ENCODE measurements around the gene TRIM8.

- TF ChIP-seq POLR2A (IDR thresholded peaks at IDR 0.05; ENCODE audit: low read length) (no peak), GATA1 (IDR thresholded peaks at IDR 0.05; ENCODE audit: low read depth, low read length) (no peak)
These were observed 8.1 kb downstream of the TRIM8 start for GRCh38 chr10:102652170-102652916.
